Gastroesophageal sphincter (tissue), 4 donors: ENCODE measurements around the gene NDUFA11. TPM values are rescaled to one million over a fixed set of nuclear protein-coding genes. Genes with fewer than 3 reads are reported as not detected.
A peak's percentile ranks its signal among the peaks of the same experiment; 100 is the strongest.

Experiments used
- ATAC-seq: fragments of 150-250 bp; one replicate; pipeline ENCODE4 v1.9.1; 2016; ENCODE audit warnings: mild to moderate bottlenecking, moderate library complexity
- H3K27ac ChIP-seq, 4 donors: fragments of 200-600 bp; sonication (generic) in 3 of 4; 1 replicate in 3 of 4; 2 replicates in 1 of 4; pipeline ENCODE4 v1.5.1; 2016 to 2019
- H3K27me3 ChIP-seq: fragments of 200-600 bp; sonication (generic); one replicate; pipeline ENCODE4 v1.5.1; 2019
- H3K36me3 ChIP-seq, 2 donors: fragments of 200-600 bp; sonication (generic); one replicate each; pipeline ENCODE4 v1.5.1; 2019; ENCODE audit warnings: control low read depth in 1 of 2
- H3K4me1 ChIP-seq, 3 donors: fragments of 200-600 bp; sonication (generic); 1 replicate in 2 of 3; 2 replicates in 1 of 3; pipeline ENCODE4 v1.5.1; 2016 to 2019; ENCODE audit warnings: control low read depth in 2 of 3
- H3K4me3 ChIP-seq, 2 donors: fragments of 200-600 bp; sonication (generic); one replicate each; pipeline ENCODE4 v1.5.1; 2019; ENCODE audit warnings: mild to moderate bottlenecking in 1 of 2, moderate library complexity in 1 of 2
- H3K9me3 ChIP-seq, 3 donors: fragments of 200-600 bp; sonication (generic); one replicate each; pipeline ENCODE4 v1.5.1; 2017 to 2019; ENCODE audit warnings: control low read depth in 2 of 3
- EP300 ChIP-seq: sonication (generic); formaldehyde crosslinking; IDR thresholded peaks from one replicate; pipeline ENCODE4 v1.6.1; 2017; ENCODE audit warnings: antibody characterized with exemption, mild to moderate bottlenecking
- POLR2A ChIP-seq, 2 donors: fragments of 450-650 bp; IDR thresholded peaks; one replicate each; pipeline ENCODE4 v1.6.1; 2017; ENCODE audit warnings: antibody characterized with exemption in 2 of 2, mild to moderate bottlenecking in 2 of 2, moderate library complexity in 1 of 2
- POLR2AphosphoS5 ChIP-seq: sonication (generic); formaldehyde crosslinking; IDR thresholded peaks from one replicate; pipeline ENCODE4 v1.6.1; 2017; ENCODE audit warnings: antibody characterized with exemption
- WGBS, 2 donors: methylation state at CpG; one replicate each; pipeline ENCODE4 v1.1.5; 2018; ENCODE audit warnings: low coverage in 1 of 2; 5-methylcytosine and 5-hydroxymethylcytosine counted together
- total RNA-seq, 4 donors: library from RNA; depleted of rRNA; stranded (reverse); fragments of >200 nt; gene quantifications; one replicate each; pipeline ENCODE4 v1.1.0, GENCODE V29; 2016
- TF ChIP-seq, protein P1 (sequence below), 4 experiments: fragments of 200-600 bp in 2 of 4; fragments of 450-650 bp in 2 of 4; sonication (generic) in 1 of 4; IDR thresholded peaks; one replicate each; pipeline ENCODE4 v1.5.1; 2017 to 2019; ENCODE audit warnings: antibody characterized with exemption in 4 of 4, mild to moderate bottlenecking in 2 of 4, moderate library complexity in 2 of 4

NDUFA11 gene
- total RNA-seq, 4 donors from 2014 or later, result 244 to 299 (median 265) TPM

DNA sequence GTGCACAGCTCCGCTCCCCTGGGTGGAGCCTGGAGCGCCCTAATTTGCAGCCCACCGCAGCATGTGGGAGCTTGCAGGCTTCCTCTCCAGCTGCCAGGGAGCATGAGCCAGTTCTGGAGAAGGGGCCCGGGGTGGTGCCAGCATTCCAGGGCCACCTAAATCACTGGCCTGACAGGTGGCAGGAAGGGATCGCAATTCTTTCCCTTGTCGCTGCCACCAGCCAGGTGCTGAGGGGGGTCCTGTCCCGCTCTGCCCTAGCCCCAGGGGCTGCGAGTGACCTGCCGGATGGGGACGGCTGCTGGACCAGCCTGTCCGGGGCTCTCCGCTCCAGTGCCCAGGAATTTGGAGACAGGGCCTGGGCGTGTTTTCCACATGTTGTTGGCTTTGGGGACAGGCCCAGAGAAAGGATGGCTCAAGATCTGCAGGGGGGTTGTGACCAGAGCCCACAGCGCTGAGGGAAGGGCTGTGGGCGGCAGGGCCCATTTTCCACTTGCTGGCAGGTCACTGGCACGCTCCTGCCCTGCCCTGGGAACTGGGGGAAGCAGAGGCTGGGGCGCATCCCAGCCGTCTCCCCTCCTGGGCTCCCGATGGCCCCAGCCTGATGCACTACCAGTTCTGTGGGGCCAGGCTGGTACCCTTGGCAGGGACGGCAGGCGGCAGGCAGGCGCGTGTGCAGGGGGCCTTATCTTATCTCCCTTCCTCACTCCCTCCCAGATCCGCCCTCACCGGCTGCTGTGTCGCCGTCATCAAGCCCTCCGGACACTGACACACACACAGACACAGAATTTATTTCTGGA is 9.5 kb downstream of the NDUFA11 start:
- H3K9me3 ChIP-seq, result no peaks in the 10 kb centered on the region
- no peak overlapping the region for H3K4me3 ChIP-seq
- peak overlapping the region in 2 of 4 donors; percentile 25 to 27 for H3K27ac ChIP-seq
- peaks cover 16% of the 10 kb centered on the region for H3K27me3 ChIP-seq
- ATAC-seq, result no peak
- peaks cover 0 to 39% of the 10 kb centered on the region in 2 donors for H3K36me3 ChIP-seq
- 75 to 80% methylated on average over 2 to 8 of the region's 28 CpGs for WGBS, 2 donors
- peaks cover 0 to 54% (median 20%) of the 10 kb centered on the region in 3 donors for H3K4me1 ChIP-seq
- TF ChIP-seq POLR2A (IDR thresholded peaks at IDR 0.05) (no peak), POLR2AphosphoS5 (no peak), EP300 (no peak)
- TF ChIP-seq, protein P1, sequence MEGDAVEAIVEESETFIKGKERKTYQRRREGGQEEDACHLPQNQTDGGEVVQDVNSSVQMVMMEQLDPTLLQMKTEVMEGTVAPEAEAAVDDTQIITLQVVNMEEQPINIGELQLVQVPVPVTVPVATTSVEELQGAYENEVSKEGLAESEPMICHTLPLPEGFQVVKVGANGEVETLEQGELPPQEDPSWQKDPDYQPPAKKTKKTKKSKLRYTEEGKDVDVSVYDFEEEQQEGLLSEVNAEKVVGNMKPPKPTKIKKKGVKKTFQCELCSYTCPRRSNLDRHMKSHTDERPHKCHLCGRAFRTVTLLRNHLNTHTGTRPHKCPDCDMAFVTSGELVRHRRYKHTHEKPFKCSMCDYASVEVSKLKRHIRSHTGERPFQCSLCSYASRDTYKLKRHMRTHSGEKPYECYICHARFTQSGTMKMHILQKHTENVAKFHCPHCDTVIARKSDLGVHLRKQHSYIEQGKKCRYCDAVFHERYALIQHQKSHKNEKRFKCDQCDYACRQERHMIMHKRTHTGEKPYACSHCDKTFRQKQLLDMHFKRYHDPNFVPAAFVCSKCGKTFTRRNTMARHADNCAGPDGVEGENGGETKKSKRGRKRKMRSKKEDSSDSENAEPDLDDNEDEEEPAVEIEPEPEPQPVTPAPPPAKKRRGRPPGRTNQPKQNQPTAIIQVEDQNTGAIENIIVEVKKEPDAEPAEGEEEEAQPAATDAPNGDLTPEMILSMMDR (IDR thresholded peaks at IDR 0.05), result no peak

DNA sequence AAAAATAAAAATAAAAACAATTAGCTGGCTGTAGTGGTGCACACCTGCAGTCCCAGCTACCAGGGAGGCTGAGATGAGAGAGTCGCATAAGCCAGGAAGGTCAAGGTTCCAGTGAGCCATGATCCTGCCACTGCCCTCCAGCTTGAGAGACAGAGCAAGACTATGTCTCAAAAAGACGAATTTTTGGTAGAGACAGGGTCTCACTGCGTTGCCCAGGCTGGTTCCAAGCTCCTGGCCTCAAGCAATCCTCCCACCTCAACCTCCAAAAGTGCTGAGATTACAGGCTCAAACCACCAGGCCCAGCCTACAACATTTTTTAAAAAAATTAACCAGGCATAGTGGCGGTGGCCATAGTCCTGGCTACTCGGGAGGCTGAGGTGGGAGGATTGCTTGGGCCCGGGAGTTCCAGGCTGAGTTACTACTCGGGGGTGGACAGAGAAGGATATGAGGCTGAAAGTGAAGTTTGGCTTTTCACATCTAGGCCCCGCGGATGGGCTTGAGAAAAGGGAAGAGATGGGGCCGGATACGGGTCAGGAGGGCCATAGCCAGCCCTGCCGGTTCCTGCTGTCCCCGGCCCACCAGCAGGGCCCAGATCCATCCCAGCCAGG is 10.2 kb downstream of the NDUFA11 start:
- Histone ChIP-seq H3K4me3 (no peak overlapping the region), H3K27ac (peak overlapping the region in 2 of 4 donors; percentile 25 to 27)

DNA sequence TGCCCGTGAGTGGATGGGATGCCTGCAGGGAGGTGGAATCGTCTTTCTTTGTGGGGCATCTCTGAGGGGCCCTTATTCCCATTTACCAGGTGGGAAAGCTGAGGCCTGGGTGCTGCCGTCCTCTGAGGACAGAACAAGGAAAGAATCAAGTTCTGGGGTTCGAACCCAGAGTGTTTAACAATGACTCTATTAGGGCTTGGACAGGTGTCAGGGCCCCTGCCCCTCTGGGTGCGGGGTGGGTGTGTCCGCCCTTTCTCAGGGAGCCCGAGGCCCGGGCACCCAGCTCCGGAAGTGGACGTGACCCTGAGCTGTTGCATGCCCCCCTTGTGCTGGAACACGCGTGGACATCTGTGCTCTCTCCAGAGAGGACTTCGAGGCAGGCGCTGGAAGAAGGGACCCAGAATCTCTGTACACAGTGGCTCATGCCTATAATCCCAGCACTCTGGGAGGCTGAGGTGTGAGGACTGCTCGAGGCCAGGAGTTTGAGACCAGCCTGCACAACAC is 10.8 kb downstream of the NDUFA11 start:
- H3K36me3 ChIP-seq, result peaks cover 0 to 39% of the 10 kb centered on the region in 2 donors
- H3K4me3 ChIP-seq, result no peak overlapping the region
- ATAC-seq, result no peak
- peaks cover 0 to 49% (median 20%) of the 10 kb centered on the region in 3 donors for H3K4me1 ChIP-seq
- H3K9me3 ChIP-seq, result no peaks in the 10 kb centered on the region
- TF ChIP-seq EP300, result no peak
- TF ChIP-seq POLR2A (IDR thresholded peaks at IDR 0.05), result no peak
- no peak for TF ChIP-seq POLR2AphosphoS5
- TF ChIP-seq, protein P1 (IDR thresholded peaks at IDR 0.05), result no peak
- peaks cover 16% of the 10 kb centered on the region for H3K27me3 ChIP-seq
- peak overlapping the region in 2 of 4 donors; percentile 25 to 27 for H3K27ac ChIP-seq
- WGBS, 2 donors, result 65% methylated on average over 6 of the region's 15 CpGs; no CpG with 5 or more reads in 1 of the 2 donors

More for the DNA sequence above, 10.2 kb downstream of the NDUFA11 start:
- TF ChIP-seq, protein P1 (IDR thresholded peaks at IDR 0.05), result no peak
- TF ChIP-seq EP300 (no peak), POLR2A (IDR thresholded peaks at IDR 0.05) (no peak), POLR2AphosphoS5 (no peak)
- no peak for ATAC-seq
- H3K36me3 ChIP-seq, result peaks cover 0 to 39% of the 10 kb centered on the region in 2 donors
- H3K4me1 ChIP-seq, result peaks cover 0 to 54% (median 20%) of the 10 kb centered on the region in 3 donors
- peaks cover 16% of the 10 kb centered on the region for H3K27me3 ChIP-seq
- 62 to 100% methylated on average over 1 to 7 of the region's 13 CpGs for WGBS, 2 donors
- H3K9me3 ChIP-seq, result no peaks in the 10 kb centered on the region

DNA sequence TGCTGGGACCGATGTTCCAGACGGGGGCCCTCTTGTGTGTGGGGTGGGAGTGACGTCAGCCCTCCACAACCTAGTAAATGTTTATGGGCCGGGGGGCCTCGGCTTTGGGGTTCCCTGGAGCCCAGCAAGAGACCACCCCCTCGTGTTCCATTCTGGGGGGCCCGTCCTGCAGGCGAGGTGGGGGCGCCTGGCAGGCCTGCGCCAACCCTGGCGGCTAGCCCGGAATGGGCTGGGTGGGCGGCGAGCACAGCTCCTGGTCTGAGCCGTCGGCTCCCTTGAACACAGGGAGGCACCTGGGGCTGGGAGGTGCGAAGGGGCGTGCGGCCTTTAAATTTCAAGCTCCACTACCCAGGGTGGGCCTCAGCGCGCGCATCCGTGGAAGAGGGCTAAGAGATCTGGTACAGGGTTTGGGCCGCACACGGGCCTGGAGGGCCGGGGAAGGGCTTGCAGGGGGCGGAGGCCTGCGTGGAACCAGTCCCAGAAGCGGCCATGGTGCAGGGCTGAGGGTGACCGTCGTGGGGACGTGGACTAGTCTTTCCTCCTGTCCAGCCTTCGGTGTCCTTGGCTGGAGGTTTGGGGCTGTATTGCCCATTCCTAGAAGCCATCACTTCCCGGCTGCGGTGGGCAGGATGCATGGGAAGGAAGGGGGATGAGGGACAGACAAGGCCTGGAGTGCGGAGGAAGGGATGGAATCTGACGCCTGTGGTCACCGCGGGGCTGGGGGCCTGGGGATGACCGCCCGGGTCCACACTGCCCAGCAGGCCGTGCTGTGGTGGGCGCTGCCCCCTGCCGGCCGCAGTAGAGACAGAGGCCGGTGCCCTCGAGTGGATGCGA is 11.4 kb downstream of the NDUFA11 start:
- ATAC-seq, result peak; percentile 68
- Histone ChIP-seq H3K36me3 (peaks cover 0 to 35% of the 10 kb centered on the region in 2 donors), H3K27ac (peak overlapping the region in 1 of 4 donors; percentile 64), H3K4me1 (peaks cover 0 to 42% (median 20%) of the 10 kb centered on the region in 3 donors), H3K9me3 (no peaks in the 10 kb centered on the region), H3K27me3 (peaks cover 16% of the 10 kb centered on the region), H3K4me3 (no peak overlapping the region)
- TF ChIP-seq POLR2A (IDR thresholded peaks at IDR 0.05), result no peak
- TF ChIP-seq, protein P1 (IDR thresholded peaks at IDR 0.05), result peak in 3 of 4 experiments; percentile 83 to 91 (median 90)
- 6% methylated on average over 9 of the region's 48 CpGs; no CpG with 5 or more reads in 1 of the 2 donors for WGBS, 2 donors
